SK-N-SH treated with all-trans-retinoic acid at 6 μM for 48 hours (cell line): ENCODE measurements around the gene BEND6.

Source experiments
- ATAC-seq: fragments of 200-7000 bp; cut with Tn5 transposase; 3 replicates; pipeline ENCODE4 v1.9.1; 2020; ENCODE audit warnings: mild to moderate bottlenecking, moderate library complexity
- ARNTL ChIP-seq: fragments of 450-650 bp; formaldehyde crosslinking; IDR thresholded peaks from 2 replicates; pipeline ENCODE4 v1.5.0; 2020; ENCODE audit warnings: low read depth, mild to moderate bottlenecking, moderate library complexity, borderline replicate concordance
- BACH2 ChIP-seq: fragments of 250-450 bp; sonication (Bioruptor Pico); IDR thresholded peaks from 2 replicates; pipeline ENCODE4 v1.9.0; 2021; ENCODE audit warnings: mild to moderate bottlenecking, borderline replicate concordance
- CREB5 ChIP-seq: fragments of 250-450 bp; sonication (Bioruptor Pico); IDR thresholded peaks from 2 replicates; pipeline ENCODE4 v1.5.1; 2020; ENCODE audit warnings: low read depth, mild to moderate bottlenecking, moderate library complexity
- CSDC2 ChIP-seq: fragments of 250-450 bp; sonication (Bioruptor Pico); IDR thresholded peaks from 2 replicates; pipeline ENCODE4 v1.5.0; 2020; ENCODE audit warnings: mild to moderate bottlenecking, moderate library complexity
- ESRRG ChIP-seq: fragments of 250-450 bp; sonication (Bioruptor Pico); IDR thresholded peaks from 2 replicates; pipeline ENCODE4 v1.6.1; 2021; ENCODE audit warnings: mild to moderate bottlenecking
- GLIS3 ChIP-seq: fragments of 250-450 bp; sonication (Bioruptor Pico); IDR thresholded peaks from 2 replicates; pipeline ENCODE4 v1.5.0; 2020; ENCODE audit warnings: mild to moderate bottlenecking, moderate library complexity
- ISL1 ChIP-seq: fragments of 250-450 bp; sonication (Bioruptor Pico); IDR thresholded peaks from 2 replicates; pipeline ENCODE4 v2.1.2; 2022; ENCODE audit warnings: mild to moderate bottlenecking, moderate library complexity
- OSR1 ChIP-seq: fragments of 250-450 bp; sonication (Bioruptor Pico); IDR thresholded peaks from 2 replicates; pipeline ENCODE4 v1.8.0; 2022; ENCODE audit warnings: moderate library complexity, mild to moderate bottlenecking, inconsistent platforms
- PPARA ChIP-seq: fragments of 250-450 bp; sonication (Bioruptor Pico); IDR thresholded peaks from 2 replicates; pipeline ENCODE4 v1.5.0; 2020; ENCODE audit warnings: mild to moderate bottlenecking, borderline replicate concordance
- RARB ChIP-seq: fragments of 250-450 bp; sonication (Bioruptor Pico); IDR thresholded peaks from 2 replicates; pipeline ENCODE4 v1.8.0; 2021; ENCODE audit warnings: mild to moderate bottlenecking, moderate library complexity
- SNAI2 ChIP-seq: fragments of 250-450 bp; sonication (Bioruptor Pico); IDR thresholded peaks from 2 replicates; pipeline ENCODE4 v1.5.0; 2020; ENCODE audit warnings: mild to moderate bottlenecking, moderate library complexity
- TCF4 ChIP-seq: fragments of 250-450 bp; sonication (Bioruptor Pico); IDR thresholded peaks from 2 replicates; pipeline ENCODE4 v1.8.0; 2021; ENCODE audit warnings: mild to moderate bottlenecking, moderate library complexity, borderline replicate concordance
- TOX ChIP-seq: fragments of 250-450 bp; sonication (Bioruptor Pico); IDR thresholded peaks from 2 replicates; pipeline ENCODE4 v1.8.0; 2021; ENCODE audit warnings: mild to moderate bottlenecking, moderate library complexity, borderline replicate concordance
- TSHZ2 ChIP-seq: fragments of 250-450 bp; sonication (Bioruptor Pico); IDR thresholded peaks from 2 replicates; pipeline ENCODE4 v1.5.0; 2020; ENCODE audit warnings: mild to moderate bottlenecking, moderate library complexity
- ZC3H10 ChIP-seq: fragments of 250-450 bp; sonication (Bioruptor Pico); IDR thresholded peaks from 2 replicates; pipeline ENCODE4 v1.5.1; 2021; ENCODE audit warnings: mild to moderate bottlenecking, moderate library complexity
- ZFP3 ChIP-seq: fragments of 250-450 bp; sonication (Bioruptor Pico); IDR thresholded peaks from 2 replicates; pipeline ENCODE4 v1.5.0; 2020; ENCODE audit warnings: mild to moderate bottlenecking, moderate library complexity
- ZFP30 ChIP-seq: fragments of 450-650 bp; formaldehyde crosslinking; IDR thresholded peaks from 2 replicates; pipeline ENCODE4 v1.5.0; 2022; ENCODE audit warnings: mild to moderate bottlenecking, moderate library complexity
- ZNF565 ChIP-seq: fragments of 450-650 bp; formaldehyde crosslinking; conservative IDR thresholded peaks from 2 replicates; pipeline ENCODE4 v1.5.0; 2020; ENCODE audit warnings: low read depth, mild to moderate bottlenecking, moderate library complexity
- ZNF70 ChIP-seq: fragments of 450-650 bp; formaldehyde crosslinking; IDR thresholded peaks from 2 replicates; pipeline ENCODE4 v1.5.0; 2020; ENCODE audit warnings: mild to moderate bottlenecking, moderate library complexity
- ZNF8 ChIP-seq: fragments of 450-650 bp; formaldehyde crosslinking; IDR thresholded peaks from 2 replicates; pipeline ENCODE4 v1.5.0; 2020; ENCODE audit warnings: mild to moderate bottlenecking, moderate library complexity
- TF ChIP-seq, protein P1 (sequence below): fragments of 250-450 bp; sonication (Bioruptor Pico); IDR thresholded peaks from 2 replicates; pipeline ENCODE4 v1.5.1; 2021; ENCODE audit warnings: mild to moderate bottlenecking, moderate library complexity
- TF ChIP-seq, protein P2 (sequence below): fragments of 250-450 bp; sonication (Bioruptor Pico); IDR thresholded peaks from 2 replicates; pipeline ENCODE4 v1.8.0; 2021; ENCODE audit warnings: low read depth, mild to moderate bottlenecking, moderate library complexity, borderline replicate concordance
- TF ChIP-seq, protein P3 (sequence below): fragments of 250-450 bp; sonication (Bioruptor Pico); IDR thresholded peaks from 2 replicates; pipeline ENCODE4 v1.8.0; 2020; ENCODE audit warnings: mild to moderate bottlenecking, moderate library complexity, borderline replicate concordance

Gene BEND6

GRCh38 chr6:56957856-56958255 lies 2.9 kb downstream of the BEND6 start:
- no peak for ATAC-seq
- TF ChIP-seq, protein P1, sequence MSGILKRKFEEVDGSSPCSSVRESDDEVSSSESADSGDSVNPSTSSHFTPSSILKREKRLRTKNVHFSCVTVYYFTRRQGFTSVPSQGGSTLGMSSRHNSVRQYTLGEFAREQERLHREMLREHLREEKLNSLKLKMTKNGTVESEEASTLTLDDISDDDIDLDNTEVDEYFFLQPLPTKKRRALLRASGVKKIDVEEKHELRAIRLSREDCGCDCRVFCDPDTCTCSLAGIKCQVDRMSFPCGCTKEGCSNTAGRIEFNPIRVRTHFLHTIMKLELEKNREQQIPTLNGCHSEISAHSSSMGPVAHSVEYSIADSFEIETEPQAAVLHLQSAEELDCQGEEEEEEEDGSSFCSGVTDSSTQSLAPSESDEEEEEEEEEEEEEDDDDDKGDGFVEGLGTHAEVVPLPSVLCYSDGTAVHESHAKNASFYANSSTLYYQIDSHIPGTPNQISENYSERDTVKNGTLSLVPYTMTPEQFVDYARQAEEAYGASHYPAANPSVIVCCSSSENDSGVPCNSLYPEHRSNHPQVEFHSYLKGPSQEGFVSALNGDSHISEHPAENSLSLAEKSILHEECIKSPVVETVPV, result no peak
- TF ChIP-seq ESRRG, result no peak
- no peak for TF ChIP-seq BACH2 (CRISPR knock-in tag)
- no peak for TF ChIP-seq ZFP3
- no peak for TF ChIP-seq ARNTL (CRISPR knock-in tag)
- no peak for TF ChIP-seq CSDC2 (CRISPR knock-in tag)
- TF ChIP-seq, protein P2, sequence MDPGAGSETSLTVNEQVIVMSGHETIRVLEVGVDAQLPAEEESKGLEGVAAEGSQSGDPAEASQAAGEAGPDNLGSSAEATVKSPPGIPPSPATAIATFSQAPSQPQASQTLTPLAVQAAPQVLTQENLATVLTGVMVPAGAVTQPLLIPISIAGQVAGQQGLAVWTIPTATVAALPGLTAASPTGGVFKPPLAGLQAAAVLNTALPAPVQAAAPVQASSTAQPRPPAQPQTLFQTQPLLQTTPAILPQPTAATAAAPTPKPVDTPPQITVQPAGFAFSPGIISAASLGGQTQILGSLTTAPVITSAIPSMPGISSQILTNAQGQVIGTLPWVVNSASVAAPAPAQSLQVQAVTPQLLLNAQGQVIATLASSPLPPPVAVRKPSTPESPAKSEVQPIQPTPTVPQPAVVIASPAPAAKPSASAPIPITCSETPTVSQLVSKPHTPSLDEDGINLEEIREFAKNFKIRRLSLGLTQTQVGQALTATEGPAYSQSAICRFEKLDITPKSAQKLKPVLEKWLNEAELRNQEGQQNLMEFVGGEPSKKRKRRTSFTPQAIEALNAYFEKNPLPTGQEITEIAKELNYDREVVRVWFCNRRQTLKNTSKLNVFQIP (CRISPR knock-in tag), result no peak
- TF ChIP-seq TCF4, result no peak
- no peak for TF ChIP-seq TOX (CRISPR knock-in tag)
- TF ChIP-seq OSR1 (CRISPR knock-in tag), result no peak
- TF ChIP-seq ISL1 (CRISPR knock-in tag), result no peak

DNA sequence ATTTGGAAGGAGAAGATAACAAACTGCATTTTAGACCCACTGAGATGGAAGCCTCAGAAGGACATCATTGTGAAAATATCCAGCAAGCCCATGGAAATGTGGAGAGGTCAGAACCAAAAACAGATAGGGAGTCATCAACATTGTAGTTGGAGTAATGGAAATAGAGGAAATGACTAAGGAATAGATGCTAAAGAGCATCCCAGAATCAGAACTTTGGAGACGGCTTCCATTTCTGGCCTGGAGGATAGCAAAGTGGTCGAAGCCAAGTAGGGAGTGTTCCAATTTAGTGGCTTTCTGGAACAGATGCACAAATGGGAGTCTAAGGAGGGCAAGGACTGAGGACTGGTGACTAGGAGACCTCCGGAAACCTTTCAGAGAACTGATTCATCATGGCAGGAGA lies 3.6 kb downstream of the BEND6 start:
- TF ChIP-seq OSR1 (CRISPR knock-in tag), result no peak
- no peak for TF ChIP-seq ZNF8 (CRISPR knock-in tag)
- no peak for TF ChIP-seq PPARA (CRISPR knock-in tag)
- no peak for TF ChIP-seq ZNF70 (CRISPR knock-in tag)
- TF ChIP-seq GLIS3 (CRISPR knock-in tag), result no peak
- TF ChIP-seq, protein P3, sequence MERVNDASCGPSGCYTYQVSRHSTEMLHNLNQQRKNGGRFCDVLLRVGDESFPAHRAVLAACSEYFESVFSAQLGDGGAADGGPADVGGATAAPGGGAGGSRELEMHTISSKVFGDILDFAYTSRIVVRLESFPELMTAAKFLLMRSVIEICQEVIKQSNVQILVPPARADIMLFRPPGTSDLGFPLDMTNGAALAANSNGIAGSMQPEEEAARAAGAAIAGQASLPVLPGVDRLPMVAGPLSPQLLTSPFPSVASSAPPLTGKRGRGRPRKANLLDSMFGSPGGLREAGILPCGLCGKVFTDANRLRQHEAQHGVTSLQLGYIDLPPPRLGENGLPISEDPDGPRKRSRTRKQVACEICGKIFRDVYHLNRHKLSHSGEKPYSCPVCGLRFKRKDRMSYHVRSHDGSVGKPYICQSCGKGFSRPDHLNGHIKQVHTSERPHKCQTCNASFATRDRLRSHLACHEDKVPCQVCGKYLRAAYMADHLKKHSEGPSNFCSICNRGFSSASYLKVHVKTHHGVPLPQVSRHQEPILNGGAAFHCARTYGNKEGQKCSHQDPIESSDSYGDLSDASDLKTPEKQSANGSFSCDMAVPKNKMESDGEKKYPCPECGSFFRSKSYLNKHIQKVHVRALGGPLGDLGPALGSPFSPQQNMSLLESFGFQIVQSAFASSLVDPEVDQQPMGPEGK (CRISPR knock-in tag), result no peak
- TF ChIP-seq, protein P2 (CRISPR knock-in tag), result no peak
- no peak for TF ChIP-seq SNAI2
- no peak for TF ChIP-seq ZC3H10 (CRISPR knock-in tag)
- TF ChIP-seq TSHZ2 (CRISPR knock-in tag), result no peak
- TF ChIP-seq, protein P1, result no peak
- TF ChIP-seq ZFP30, result no peak
- no peak for TF ChIP-seq BACH2 (CRISPR knock-in tag)
- no peak for TF ChIP-seq ZFP3
- TF ChIP-seq ZNF565 (CRISPR knock-in tag), result no peak
- no peak for TF ChIP-seq TCF4
- no peak for TF ChIP-seq ISL1 (CRISPR knock-in tag)
- TF ChIP-seq CREB5 (CRISPR knock-in tag), result no peak
- no peak for TF ChIP-seq RARB (CRISPR knock-in tag)
- no peak for TF ChIP-seq CSDC2 (CRISPR knock-in tag)
- no peak for ATAC-seq
